Keratinocyte (primary cell): Measurements from ENCODE around the gene PGC. TPM values are rescaled to one million over a fixed set of nuclear protein-coding genes. Genes with fewer than 3 reads are reported as not detected.

Experiments
- DNase-seq: peaks from one replicate; pipeline ENCODE4 v3.0.0-alpha.2; 2011; ENCODE audit warnings: low read depth, missing footprints, low spot score
- FAIRE-seq: peaks from 2 replicates; lab custom pipeline; 2011; peaks lifted over from hg19 to GRCh38; lab: Jason Lieb, UNC
- H2AFZ ChIP-seq: 2 replicates; pipeline ENCODE4 v1.6.0; 2012; ENCODE audit warnings: low read length, control low read depth, inconsistent platforms; ENCODE audit not compliant: control insufficient read depth
- H3K27ac ChIP-seq: 2 replicates; pipeline ENCODE4 v1.5.1; 2011; ENCODE audit warnings: low read length; ENCODE audit not compliant: control insufficient read depth, insufficient read depth
- H3K27me3 ChIP-seq: 3 replicates; pipeline ENCODE4 v1.6.0; 2011; ENCODE audit warnings: low read length; ENCODE audit not compliant: control insufficient read depth, insufficient read depth; ENCODE audit errors: extremely low read depth
- H3K36me3 ChIP-seq, 2 experiments: 2 replicates in 1 of 2; 3 replicates in 1 of 2; pipeline ENCODE4 v1.5.1; 2011; ENCODE audit warnings: low read length in 2 of 2, mild to moderate bottlenecking in 1 of 2; ENCODE audit not compliant: control insufficient read depth in 2 of 2, insufficient read depth in 2 of 2; ENCODE audit errors: extremely low read depth in 1 of 2
- H3K4me1 ChIP-seq: 3 replicates; pipeline ENCODE4 v1.5.1; 2011; ENCODE audit warnings: low read length; ENCODE audit not compliant: control insufficient read depth, insufficient read depth; ENCODE audit errors: extremely low read depth
- H3K4me2 ChIP-seq: 3 replicates; pipeline ENCODE4 v1.6.0; 2011; ENCODE audit warnings: low read depth, low read length; ENCODE audit not compliant: control insufficient read depth, insufficient read depth; ENCODE audit errors: extremely low read depth
- H3K4me3 ChIP-seq, 3 experiments: fragments of 200-600 bp in 1 of 3; sonication (generic) in 1 of 3; 2 replicates in 2 of 3; 3 replicates in 1 of 3; pipeline ENCODE4 v1.5.1; 2011 to 2016; ENCODE audit warnings: low read length in 3 of 3, mild to moderate bottlenecking in 3 of 3, control low read depth in 2 of 3, inconsistent platforms in 1 of 3, low read depth in 1 of 3, mixed read lengths in 1 of 3, mixed run types in 1 of 3, moderate library complexity in 1 of 3; ENCODE audit not compliant: control insufficient read depth in 2 of 3, insufficient read depth in 2 of 3; ENCODE audit errors: extremely low read depth in 1 of 3
- H3K79me2 ChIP-seq: 2 replicates; pipeline ENCODE4 v1.6.0; 2012; ENCODE audit warnings: low read length; ENCODE audit not compliant: control insufficient read depth, insufficient read depth
- H3K9ac ChIP-seq: 3 replicates; pipeline ENCODE4 v1.6.0; 2011; ENCODE audit warnings: low read length; ENCODE audit not compliant: control insufficient read depth, insufficient read depth; ENCODE audit errors: extremely low read depth
- H3K9me1 ChIP-seq: 3 replicates; pipeline ENCODE4 v1.6.0; 2011; ENCODE audit warnings: low read length; ENCODE audit not compliant: control insufficient read depth, insufficient read depth; ENCODE audit errors: extremely low read depth
- H3K9me3 ChIP-seq: 2 replicates; pipeline ENCODE4 v1.5.1; 2012; ENCODE audit warnings: low read depth, low read length; ENCODE audit not compliant: control insufficient read depth
- H4K20me1 ChIP-seq: 3 replicates; pipeline ENCODE4 v1.6.0; 2011; ENCODE audit warnings: low read length; ENCODE audit not compliant: control insufficient read depth, insufficient read depth; ENCODE audit errors: extremely low read depth
- CTCF ChIP-seq, 3 experiments: IDR thresholded peaks in 1 of 3; conservative IDR thresholded peaks in 1 of 3; optimal IDR thresholded peaks in 1 of 3; 2 replicates in 2 of 3; 3 replicates in 1 of 3; pipeline versions ENCODE3 to v1.5.1; 2011; ENCODE audit warnings: low read length in 3 of 3, mild to moderate bottlenecking in 3 of 3, moderate library complexity in 2 of 3, control low read depth in 1 of 3, inconsistent platforms in 1 of 3; ENCODE audit not compliant: insufficient read depth in 2 of 3; ENCODE audit errors: extremely low read depth in 1 of 3
- EZH2 ChIP-seq: IDR thresholded peaks from one replicate; pipeline ENCODE4 v1.6.1; 2012; ENCODE audit warnings: inconsistent platforms, mild to moderate bottlenecking, low read length, moderate library complexity
- dilution Hi-C: fragments of 300-500 bp; cut with MboI; formaldehyde crosslinking; loops from one replicate; pipeline ENCODE4 v1.7.0; 2020; ENCODE audit warnings: low sequenced_read_pairs; ENCODE audit not compliant: extremely low pct_ligation_motif_present
- polyA plus RNA-seq, 5 experiments: library from polyadenylated mRNA; depleted of rRNA in 3 of 5; stranded (reverse) in 3 of 5; stranded (forward) in 1 of 5; unstranded in 1 of 5; fragments of >200 nt; gene quantifications; 1 replicate in 1 of 5; 2 replicates in 3 of 5; 3 replicates in 1 of 5; pipeline versions ENCODE4 v1.2.1 to v1.2.3, GENCODE V29; 2011 to 2012; ENCODE audit warnings: missing spikeins in 2 of 5, low read depth in 1 of 5, low replicate concordance in 1 of 5

Gene PGC
- polyA plus RNA-seq, 1 donor (not counting 4 experiments of a cell fraction or from before 2014, with no cell fraction given): not detected

GRCh38 chr6:41713650-41714291, 33.4 kb downstream of the PGC start:
- Histone ChIP-seq H3K4me2 (peak overlapping the region; percentile 59), H3K27ac (peak overlapping the region; percentile 46), H4K20me1 (no peaks in the 10 kb centered on the region), H3K9me3 (no peaks in the 10 kb centered on the region), H3K9ac (no peak overlapping the region), H3K79me2 (no peaks in the 10 kb centered on the region), H3K9me1 (no peaks in the 10 kb centered on the region), H3K36me3 (peaks cover 0 to 1% of the 10 kb centered on the region in 2 experiments), H3K27me3 (no peaks in the 10 kb centered on the region), H2AFZ (no peak overlapping the region), H3K4me1 (peaks cover 39% of the 10 kb centered on the region), H3K4me3 (no peak overlapping the region)
- dilution Hi-C loops: no loop called here
- no peak for TF ChIP-seq EZH2
- no peak for TF ChIP-seq CTCF (optimal IDR thresholded peaks at IDR 0.05 in 1 of 3, IDR thresholded peaks at IDR 0.05 in 1 of 3, conservative IDR thresholded peaks at IDR 0.05 in 1 of 3; ENCODE audit: extremely low read depth in 1 of 3, insufficient read depth in 2 of 3, low read length in 3 of 3)
- peak; percentile 63 for FAIRE-seq
- DNase-seq: no peak

- no peak for DNase-seq
- no peak overlapping the region for H2AFZ ChIP-seq
- H3K27me3 ChIP-seq: no peaks in the 10 kb centered on the region
- TF ChIP-seq CTCF (optimal IDR thresholded peaks at IDR 0.05 in 1 of 3, IDR thresholded peaks at IDR 0.05 in 1 of 3, conservative IDR thresholded peaks at IDR 0.05 in 1 of 3; ENCODE audit: extremely low read depth in 1 of 3, insufficient read depth in 2 of 3, low read length in 3 of 3) (no peak), EZH2 (no peak)
- dilution Hi-C loops: no loop called here
- no peak overlapping the region for H3K4me3 ChIP-seq
- peaks cover 33% of the 10 kb centered on the region for H3K4me1 ChIP-seq
- H3K9ac ChIP-seq: no peak overlapping the region
- no peaks in the 10 kb centered on the region for H3K79me2 ChIP-seq
- no peaks in the 10 kb centered on the region for H3K9me3 ChIP-seq
- no peaks in the 10 kb centered on the region for H4K20me1 ChIP-seq
- H3K36me3 ChIP-seq: peaks cover 0 to 1% of the 10 kb centered on the region in 2 experiments
- H3K27ac ChIP-seq: peak overlapping the region; percentile 46
- FAIRE-seq: peak; percentile 53
- H3K4me2 ChIP-seq: peak overlapping the region; percentile 59
- H3K9me1 ChIP-seq: no peaks in the 10 kb centered on the region
Observed at GRCh38 chr6:41713159-41713649, 34.0 kb downstream of the PGC start.
